Activated T-cell treated with anti-CD3 and anti-CD28 coated beads, Interleukin-2, amount 50 U/mL, for 4 hours (primary cell): ENCODE results near the gene BCKDHB. TPM values are rescaled to one million over a fixed set of nuclear protein-coding genes. Genes with fewer than 3 reads are reported as not detected.
"Not testable (repeated sequence)": the region's sequence is repeated elsewhere in the genome, so short reads cannot be mapped to it uniquely, and the experiment has no call there.

Experiments
- ATAC-seq, 2 donors: fragments of 200-7000 bp; cut with Tn5 transposase; one replicate each; pipeline ENCODE4 v1.10.0; 2021
- DNase-seq: peaks from one replicate; pipeline ENCODE4 v3.0.0-alpha.2; 2020
- H3K27me3 Mint-ChIP-seq: one replicate; pipeline ENCODE4 v1.8.0; 2021; ENCODE audit warnings: low read depth, mixed read lengths
- H3K36me3 Mint-ChIP-seq: one replicate; pipeline ENCODE4 v1.8.0; 2022; ENCODE audit warnings: mixed read lengths; ENCODE audit not compliant: insufficient read depth
- H3K4me1 Mint-ChIP-seq: one replicate; pipeline ENCODE4 v1.8.0; 2021; ENCODE audit warnings: low read depth, mixed read lengths
- H3K4me3 Mint-ChIP-seq: one replicate; pipeline ENCODE4 v1.8.0; 2021; ENCODE audit warnings: mild to moderate bottlenecking, moderate library complexity, mixed read lengths
- H3K9me3 Mint-ChIP-seq: one replicate; pipeline ENCODE4 v1.8.0; 2021; ENCODE audit warnings: mixed read lengths
- total RNA-seq, 3 donors: library from RNA; stranded (reverse); gene quantifications; one replicate each; pipeline ENCODE4 v1.2.1, GENCODE V29; 2021

The BCKDHB gene
- total RNA-seq, 3 donors from 2014 or later = 7.0 to 9.3 (median 8.0) TPM

- ATAC-seq = no peak
- Mint-ChIP-seq H3K27me3 (no peaks in the 10 kb centered on the region), H3K9me3 (no peaks in the 10 kb centered on the region), H3K4me1 (peaks cover 5% of the 10 kb centered on the region), H3K4me3 (no peak overlapping the region), H3K36me3 (peaks cover 1% of the 10 kb centered on the region)
- no peak for DNase-seq
These were observed 170.4 kb downstream of the BCKDHB start for GRCh38 chr6:80276861-80277260.

GRCh38 chr6:80277501-80277900 is 171.0 kb downstream of the BCKDHB start:
- no peaks in the 10 kb centered on the region for H3K27me3 Mint-ChIP-seq
- no peak overlapping the region for H3K4me3 Mint-ChIP-seq
- ATAC-seq (no peak), DNase-seq (no peak)
- H3K36me3 Mint-ChIP-seq = peaks cover 1% of the 10 kb centered on the region
- H3K4me1 Mint-ChIP-seq = peaks cover 5% of the 10 kb centered on the region
- no peaks in the 10 kb centered on the region for H3K9me3 Mint-ChIP-seq

- H3K4me1 Mint-ChIP-seq = peaks cover 5% of the 10 kb centered on the region
- H3K27me3 Mint-ChIP-seq = no peaks in the 10 kb centered on the region
- H3K9me3 Mint-ChIP-seq = no peaks in the 10 kb centered on the region
- ATAC-seq (peak; percentile 35 to 53), DNase-seq (no peak)
- no peak overlapping the region for H3K4me3 Mint-ChIP-seq
- H3K36me3 Mint-ChIP-seq = no peaks in the 10 kb centered on the region
These were observed 174.0 kb downstream of the BCKDHB start for GRCh38 chr6:80280262-80281010.

GRCh38 chr6:80282913-80283554 is 176.6 kb downstream of the BCKDHB start:
- Mint-ChIP-seq H3K4me3 (no peak overlapping the region), H3K36me3 (no peaks in the 10 kb centered on the region), H3K27me3 (no peaks in the 10 kb centered on the region), H3K9me3 (no peaks in the 10 kb centered on the region), H3K4me1 (peaks cover 5% of the 10 kb centered on the region)
- DNase-seq (no peak), ATAC-seq (peak; percentile 74 to 75)

GRCh38 chr6:80287112-80287511 is 180.6 kb downstream of the BCKDHB start:
- no peaks in the 10 kb centered on the region for H3K4me1 Mint-ChIP-seq
- DNase-seq (no peak), ATAC-seq (no peak)
- no peak overlapping the region for H3K4me3 Mint-ChIP-seq
- H3K36me3 Mint-ChIP-seq = peaks cover 9% of the 10 kb centered on the region
- peaks cover 1% of the 10 kb centered on the region for H3K9me3 Mint-ChIP-seq
- no peaks in the 10 kb centered on the region for H3K27me3 Mint-ChIP-seq

GRCh38 chr6:80287607-80288006 is 181.1 kb downstream of the BCKDHB start:
- ATAC-seq (no peak), DNase-seq (no peak)
- Mint-ChIP-seq H3K9me3 (peaks cover 6% of the 10 kb centered on the region), H3K36me3 (peaks cover 14% of the 10 kb centered on the region), H3K4me1 (no peaks in the 10 kb centered on the region), H3K4me3 (no peak overlapping the region), H3K27me3 (no peaks in the 10 kb centered on the region)

- DNase-seq (no peak), ATAC-seq (no peak)
- H3K4me3 Mint-ChIP-seq = no peak overlapping the region
- no peaks in the 10 kb centered on the region for H3K27me3 Mint-ChIP-seq
- H3K4me1 Mint-ChIP-seq = no peaks in the 10 kb centered on the region
- H3K36me3 Mint-ChIP-seq = peaks cover 22% of the 10 kb centered on the region
- H3K9me3 Mint-ChIP-seq = peaks cover 20% of the 10 kb centered on the region
These were observed 183.3 kb downstream of the BCKDHB start for GRCh38 chr6:80289727-80290126.

GRCh38 chr6:80294531-80294930 is 188.1 kb downstream of the BCKDHB start:
- DNase-seq, H3K4me1 Mint-ChIP-seq, ATAC-seq, H3K27me3 Mint-ChIP-seq, H3K4me3 Mint-ChIP-seq: not testable (repeated sequence)
- H3K9me3 Mint-ChIP-seq = peaks cover 30% of the 10 kb centered on the region
- H3K36me3 Mint-ChIP-seq = peaks cover 26% of the 10 kb centered on the region

- Mint-ChIP-seq H3K4me3 (no peak overlapping the region), H3K27me3 (no peaks in the 10 kb centered on the region), H3K36me3 (peaks cover 3% of the 10 kb centered on the region), H3K9me3 (peaks cover 4% of the 10 kb centered on the region), H3K4me1 (no peaks in the 10 kb centered on the region)
- no peak for DNase-seq
- no peak for ATAC-seq
These were observed 196.2 kb downstream of the BCKDHB start for GRCh38 chr6:80302716-80303115.

GRCh38 chr6:80304014-80304413 is 197.5 kb downstream of the BCKDHB start:
- H3K27me3 Mint-ChIP-seq = no peaks in the 10 kb centered on the region
- no peaks in the 10 kb centered on the region for H3K4me1 Mint-ChIP-seq
- peaks cover 2% of the 10 kb centered on the region for H3K36me3 Mint-ChIP-seq
- H3K9me3 Mint-ChIP-seq = no peaks in the 10 kb centered on the region
- no peak overlapping the region for H3K4me3 Mint-ChIP-seq
- DNase-seq = no peak
- no peak for ATAC-seq

GRCh38 chr6:80314531-80314930 is 208.1 kb downstream of the BCKDHB start:
- H3K4me1 Mint-ChIP-seq = no peaks in the 10 kb centered on the region
- H3K36me3 Mint-ChIP-seq = peaks cover 20% of the 10 kb centered on the region
- peaks cover 6% of the 10 kb centered on the region for H3K9me3 Mint-ChIP-seq
- H3K27me3 Mint-ChIP-seq = no peaks in the 10 kb centered on the region
- no peak for ATAC-seq
- no peak overlapping the region for H3K4me3 Mint-ChIP-seq
- no peak for DNase-seq

- Mint-ChIP-seq H3K4me3 (no peak overlapping the region), H3K36me3 (peaks cover 10% of the 10 kb centered on the region), H3K9me3 (peaks cover 6% of the 10 kb centered on the region), H3K4me1 (no peaks in the 10 kb centered on the region), H3K27me3 (no peaks in the 10 kb centered on the region)
- no peak for DNase-seq
- no peak for ATAC-seq
These were observed 210.3 kb downstream of the BCKDHB start for GRCh38 chr6:80316686-80317231.

- H3K9me3 Mint-ChIP-seq = no peaks in the 10 kb centered on the region
- ATAC-seq (no peak), DNase-seq (no peak)
- peaks cover 5% of the 10 kb centered on the region for H3K36me3 Mint-ChIP-seq
- H3K4me3 Mint-ChIP-seq = no peak overlapping the region
- no peaks in the 10 kb centered on the region for H3K27me3 Mint-ChIP-seq
- no peaks in the 10 kb centered on the region for H3K4me1 Mint-ChIP-seq
These were observed 212.7 kb downstream of the BCKDHB start for GRCh38 chr6:80319196-80319595.

GRCh38 chr6:80321011-80321410 is 214.5 kb downstream of the BCKDHB start:
- no peaks in the 10 kb centered on the region for H3K9me3 Mint-ChIP-seq
- ATAC-seq = no peak
- H3K4me3 Mint-ChIP-seq = no peak overlapping the region
- no peaks in the 10 kb centered on the region for H3K36me3 Mint-ChIP-seq
- H3K27me3 Mint-ChIP-seq = no peaks in the 10 kb centered on the region
- H3K4me1 Mint-ChIP-seq = no peaks in the 10 kb centered on the region
- DNase-seq = no peak

- Mint-ChIP-seq H3K4me3 (no peak overlapping the region), H3K27me3 (no peaks in the 10 kb centered on the region), H3K36me3 (peaks cover 5% of the 10 kb centered on the region), H3K4me1 (no peaks in the 10 kb centered on the region), H3K9me3 (no peaks in the 10 kb centered on the region)
- DNase-seq (no peak), ATAC-seq (no peak)
These were observed 219.3 kb downstream of the BCKDHB start for GRCh38 chr6:80325742-80326141.
